KMS-11 (cell line): ENCODE results near the gene QPCT.
A peak's percentile ranks its signal among the peaks of the same experiment; 100 is the strongest.

Experiments
- H2AFZ ChIP-seq: fragments of 200-600 bp; sonication (generic); 2 replicates; pipeline ENCODE4 v1.6.1; 2016; ENCODE audit warnings: antibody characterized with exemption, mixed run types, low read depth
- H3K27ac ChIP-seq: fragments of 200-600 bp; sonication (generic); 2 replicates; pipeline ENCODE4 v1.6.1; 2016; ENCODE audit warnings: mild to moderate bottlenecking, mixed run types
- H3K27me3 ChIP-seq: fragments of 200-600 bp; sonication (generic); 2 replicates; pipeline ENCODE4 v1.6.1; 2017; ENCODE audit warnings: mild to moderate bottlenecking, low read depth, mixed run types, moderate library complexity; ENCODE audit not compliant: insufficient read depth
- H3K36me3 ChIP-seq: fragments of 200-600 bp; sonication (generic); 2 replicates; pipeline ENCODE4 v1.6.1; 2017; ENCODE audit warnings: mild to moderate bottlenecking, mixed run types; ENCODE audit not compliant: insufficient read depth
- H3K4me1 ChIP-seq: fragments of 200-600 bp; sonication (generic); 2 replicates; pipeline ENCODE4 v1.6.1; 2016; ENCODE audit warnings: mild to moderate bottlenecking, low read depth, mixed run types; ENCODE audit not compliant: poor library complexity, severe bottlenecking
- H3K4me2 ChIP-seq: fragments of 200-600 bp; sonication (generic); 2 replicates; pipeline ENCODE4 v1.7.0; 2016; ENCODE audit warnings: mild to moderate bottlenecking, mixed run types
- H3K4me3 ChIP-seq: fragments of 200-600 bp; sonication (generic); IDR thresholded peaks from 2 replicates; pipeline ENCODE4 v1.6.1; 2017; ENCODE audit warnings: low read depth, low read length, mixed read lengths; ENCODE audit not compliant: insufficient read depth
- H3K79me2 ChIP-seq: fragments of 200-600 bp; sonication (generic); 2 replicates; pipeline ENCODE4 v1.6.1; 2016; ENCODE audit warnings: low read depth, mixed run types; ENCODE audit not compliant: insufficient read depth
- H3K9ac ChIP-seq: fragments of 200-600 bp; sonication (generic); 2 replicates; pipeline ENCODE4 v1.6.1; 2016; ENCODE audit warnings: mild to moderate bottlenecking, mixed run types
- H4K20me1 ChIP-seq: fragments of 200-600 bp; sonication (generic); 2 replicates; pipeline ENCODE4 v1.6.1; 2016; ENCODE audit warnings: mild to moderate bottlenecking, mixed run types; ENCODE audit not compliant: insufficient read depth
- TF ChIP-seq, protein P1 (sequence below): fragments of 200-600 bp; sonication (generic); conservative IDR thresholded peaks from 2 replicates; pipeline ENCODE4 v1.6.1; 2017; ENCODE audit warnings: low read depth, mild to moderate bottlenecking, antibody characterized with exemption, low read length, moderate library complexity, mixed read lengths

QPCT gene

GRCh38 chr2:37357530-37357929, 13.1 kb downstream of the QPCT start:
- H3K36me3 ChIP-seq: no peaks in the 10 kb centered on the region
- H2AFZ ChIP-seq: no peak overlapping the region
- H3K27ac ChIP-seq: peak overlapping the region; percentile 96; the same call in 1 of the 2 replicates
- peaks cover 93% of the 10 kb centered on the region for H3K4me1 ChIP-seq
- H3K4me3 ChIP-seq: no peak overlapping the region
- H3K27me3 ChIP-seq: no peaks in the 10 kb centered on the region
- H4K20me1 ChIP-seq: no peaks in the 10 kb centered on the region
- TF ChIP-seq, protein P1, sequence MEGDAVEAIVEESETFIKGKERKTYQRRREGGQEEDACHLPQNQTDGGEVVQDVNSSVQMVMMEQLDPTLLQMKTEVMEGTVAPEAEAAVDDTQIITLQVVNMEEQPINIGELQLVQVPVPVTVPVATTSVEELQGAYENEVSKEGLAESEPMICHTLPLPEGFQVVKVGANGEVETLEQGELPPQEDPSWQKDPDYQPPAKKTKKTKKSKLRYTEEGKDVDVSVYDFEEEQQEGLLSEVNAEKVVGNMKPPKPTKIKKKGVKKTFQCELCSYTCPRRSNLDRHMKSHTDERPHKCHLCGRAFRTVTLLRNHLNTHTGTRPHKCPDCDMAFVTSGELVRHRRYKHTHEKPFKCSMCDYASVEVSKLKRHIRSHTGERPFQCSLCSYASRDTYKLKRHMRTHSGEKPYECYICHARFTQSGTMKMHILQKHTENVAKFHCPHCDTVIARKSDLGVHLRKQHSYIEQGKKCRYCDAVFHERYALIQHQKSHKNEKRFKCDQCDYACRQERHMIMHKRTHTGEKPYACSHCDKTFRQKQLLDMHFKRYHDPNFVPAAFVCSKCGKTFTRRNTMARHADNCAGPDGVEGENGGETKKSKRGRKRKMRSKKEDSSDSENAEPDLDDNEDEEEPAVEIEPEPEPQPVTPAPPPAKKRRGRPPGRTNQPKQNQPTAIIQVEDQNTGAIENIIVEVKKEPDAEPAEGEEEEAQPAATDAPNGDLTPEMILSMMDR: no peak
- peak overlapping the region; percentile 96 for H3K4me2 ChIP-seq
- H3K9ac ChIP-seq: no peak overlapping the region
- H3K79me2 ChIP-seq: peaks cover 70% of the 10 kb centered on the region

DNA sequence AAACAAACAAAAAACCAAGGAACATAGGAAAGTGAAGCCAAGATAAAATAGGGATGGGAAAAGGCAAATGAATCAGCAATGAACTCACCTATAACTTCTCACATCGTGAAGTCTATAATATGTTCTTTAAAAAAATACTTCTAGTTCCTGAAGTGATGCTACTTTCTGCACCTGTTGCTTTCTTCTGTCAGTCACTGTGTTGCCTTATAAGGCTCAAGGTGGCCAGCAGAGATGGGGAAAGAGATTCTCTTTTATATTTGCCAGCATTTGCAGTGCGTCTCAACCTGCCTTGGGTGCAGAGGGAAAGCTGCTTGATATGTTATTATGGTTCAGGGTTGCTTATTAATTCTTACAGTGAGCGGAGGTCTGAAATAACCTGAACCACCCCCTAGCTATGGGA, 14.0 kb downstream of the QPCT start:
- peaks cover 86% of the 10 kb centered on the region for H3K4me1 ChIP-seq
- H4K20me1 ChIP-seq: no peaks in the 10 kb centered on the region
- no peaks in the 10 kb centered on the region for H3K36me3 ChIP-seq
- TF ChIP-seq, protein P1: no peak
- H3K79me2 ChIP-seq: peaks cover 68% of the 10 kb centered on the region; the same call in 1 of the 2 replicates
- H3K9ac ChIP-seq: no peak overlapping the region
- H3K27me3 ChIP-seq: no peaks in the 10 kb centered on the region
- H3K4me2 ChIP-seq: peak overlapping the region; percentile 96; the same call in 1 of the 2 replicates
- no peak overlapping the region for H3K27ac ChIP-seq
- H3K4me3 ChIP-seq: no peak overlapping the region
- no peak overlapping the region for H2AFZ ChIP-seq

DNA sequence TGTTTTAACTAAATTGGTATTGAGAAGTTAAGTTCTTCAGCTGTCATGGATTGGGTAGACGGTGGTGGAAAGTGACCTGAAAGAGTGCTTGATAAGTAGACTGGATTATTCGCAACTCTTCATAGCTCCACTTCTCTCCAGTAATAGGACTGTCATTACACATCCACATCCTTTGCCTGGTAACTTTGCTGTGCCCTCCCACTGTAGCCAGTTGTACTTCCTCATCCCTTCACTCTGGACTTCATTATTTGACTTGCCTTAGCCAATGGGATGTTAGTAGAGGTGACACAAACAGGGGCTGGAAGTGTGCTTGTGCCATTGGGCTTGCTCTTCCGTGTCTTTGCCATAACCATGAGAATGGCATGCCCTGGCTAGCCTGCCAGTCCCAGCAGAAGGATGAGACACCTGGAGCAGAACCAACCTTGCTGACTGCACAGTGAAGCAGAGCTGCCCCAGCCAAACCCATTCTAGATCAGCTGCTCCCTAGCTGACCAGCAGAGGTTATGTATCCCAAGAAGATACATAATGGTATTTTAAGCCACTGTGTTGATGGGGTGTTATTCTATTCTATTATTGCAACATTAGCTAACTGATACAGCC, 16.9 kb downstream of the QPCT start:
- Histone ChIP-seq H3K27ac (no peak overlapping the region), H3K79me2 (peaks cover 50% of the 10 kb centered on the region; the same call in 1 of the 2 replicates), H2AFZ (no peak overlapping the region), H3K4me2 (no peak overlapping the region; the same call in 1 of the 2 replicates), H4K20me1 (no peaks in the 10 kb centered on the region), H3K36me3 (no peaks in the 10 kb centered on the region), H3K9ac (no peak overlapping the region), H3K4me1 (peaks cover 86% of the 10 kb centered on the region), H3K27me3 (no peaks in the 10 kb centered on the region), H3K4me3 (no peak overlapping the region)
- TF ChIP-seq, protein P1: no peak

DNA sequence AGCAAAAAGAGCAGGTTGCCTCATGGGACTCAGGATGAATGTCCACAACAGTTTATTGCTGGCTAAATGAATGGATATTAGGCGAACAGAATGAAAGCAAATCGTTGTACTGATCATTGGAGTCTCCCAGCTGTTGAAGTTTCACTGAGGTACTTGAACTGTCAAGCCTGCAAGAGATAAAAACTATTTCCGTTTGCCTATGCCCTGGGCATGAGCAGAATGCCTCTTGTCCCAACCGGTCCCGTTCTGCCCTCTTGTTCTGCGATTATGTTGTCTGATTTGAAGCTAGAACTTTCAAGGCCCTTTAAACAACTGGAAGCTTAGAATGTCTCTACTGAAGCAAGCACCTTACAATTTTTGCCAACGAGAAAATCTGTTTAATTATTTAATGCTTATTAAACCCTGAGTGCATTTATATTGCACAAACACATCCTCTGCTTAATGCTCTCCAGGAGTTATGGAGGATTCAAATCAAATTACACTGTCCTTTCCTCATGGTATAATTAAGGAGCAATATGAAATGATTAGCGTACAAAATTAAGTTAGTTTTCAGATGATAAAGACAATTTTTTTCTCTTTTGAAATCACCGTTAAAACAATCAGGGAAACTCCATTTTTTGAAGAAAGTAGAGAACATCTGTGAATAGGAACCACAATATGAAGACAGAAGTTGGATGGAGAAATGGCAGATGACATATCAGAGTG, 17.7 kb downstream of the QPCT start:
- H3K4me3 ChIP-seq: no peak overlapping the region
- TF ChIP-seq, protein P1: no peak
- H3K27ac ChIP-seq: no peak overlapping the region
- H4K20me1 ChIP-seq: no peaks in the 10 kb centered on the region
- H3K4me2 ChIP-seq: no peak overlapping the region
- no peak overlapping the region for H3K9ac ChIP-seq
- H3K36me3 ChIP-seq: no peaks in the 10 kb centered on the region
- peaks cover 86% of the 10 kb centered on the region for H3K4me1 ChIP-seq
- no peak overlapping the region for H2AFZ ChIP-seq
- H3K27me3 ChIP-seq: no peaks in the 10 kb centered on the region
- H3K79me2 ChIP-seq: peaks cover 42% of the 10 kb centered on the region; the same call in 1 of the 2 replicates
